ENCODE measurements around the gene HTRA3. TPM values are rescaled to one million over a fixed set of nuclear protein-coding genes. Genes with fewer than 3 reads are reported as not detected.

HTRA3 gene
- total and polyA plus RNA-seq, 2 donors: 1.5 to 2.1 TPM

DNA sequence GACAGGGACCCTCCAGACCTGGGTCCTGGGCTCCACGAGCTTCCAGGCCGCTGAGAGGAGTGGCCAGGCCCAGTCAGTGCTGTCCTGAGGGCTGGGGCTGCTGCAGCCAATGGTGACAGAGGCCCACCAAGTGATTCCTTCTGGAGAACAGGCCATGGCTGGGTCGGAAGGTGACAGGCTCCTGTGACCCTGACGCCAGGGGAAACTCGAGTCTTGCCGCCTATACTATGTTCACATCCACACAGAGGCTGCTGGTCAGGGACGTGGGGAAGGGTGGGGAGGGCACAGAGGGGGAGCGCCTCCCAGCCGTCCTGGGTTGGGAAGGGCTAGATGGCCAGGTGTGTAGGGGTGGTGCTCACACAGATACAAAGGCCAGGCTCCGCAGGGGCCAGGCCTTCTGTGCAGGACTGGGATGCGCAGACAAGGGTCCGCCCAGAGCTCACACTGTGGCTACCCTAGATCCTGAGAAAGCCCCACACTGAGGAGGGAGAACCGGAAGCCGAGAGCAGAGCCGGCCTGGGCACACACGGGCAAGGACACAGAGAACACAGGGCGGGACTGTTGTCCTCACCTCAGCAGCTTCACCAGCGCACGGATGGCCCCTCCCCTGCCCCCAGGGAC, 81.4 kb downstream of the HTRA3 start:
- no peak for DNase-seq (ENCODE audit: low read depth in 6 of 9, low spot score in 9 of 9)
- H3K4me3 ChIP-seq (ENCODE audit: low read length in 2 of 2): no peak overlapping the region
- no peaks in the 10 kb centered on the region for H3K36me3 ChIP-seq (ENCODE audit: control insufficient read depth in 2 of 2, insufficient read depth in 2 of 2, low read length in 1 of 2)
- H3K27me3 ChIP-seq (ENCODE audit: control insufficient read depth in 2 of 2, insufficient read depth in 1 of 2, low read length in 1 of 2): no peaks in the 10 kb centered on the region
- H3K27ac ChIP-seq (ENCODE audit: low read depth in 1 of 2, low read length in 1 of 2): no peak overlapping the region
- 97% methylated on average over 19 of the region's 19 CpGs for WGBS
- no peaks in the 10 kb centered on the region for H3K9me3 ChIP-seq (ENCODE audit: control insufficient read depth in 2 of 2, insufficient read depth in 1 of 2, low read length in 1 of 2)
- peaks cover 7 to 47% of the 10 kb centered on the region in 2 donors for H3K4me1 ChIP-seq (ENCODE audit: control insufficient read depth in 2 of 2, insufficient read depth in 2 of 2, low read length in 2 of 2)

DNA sequence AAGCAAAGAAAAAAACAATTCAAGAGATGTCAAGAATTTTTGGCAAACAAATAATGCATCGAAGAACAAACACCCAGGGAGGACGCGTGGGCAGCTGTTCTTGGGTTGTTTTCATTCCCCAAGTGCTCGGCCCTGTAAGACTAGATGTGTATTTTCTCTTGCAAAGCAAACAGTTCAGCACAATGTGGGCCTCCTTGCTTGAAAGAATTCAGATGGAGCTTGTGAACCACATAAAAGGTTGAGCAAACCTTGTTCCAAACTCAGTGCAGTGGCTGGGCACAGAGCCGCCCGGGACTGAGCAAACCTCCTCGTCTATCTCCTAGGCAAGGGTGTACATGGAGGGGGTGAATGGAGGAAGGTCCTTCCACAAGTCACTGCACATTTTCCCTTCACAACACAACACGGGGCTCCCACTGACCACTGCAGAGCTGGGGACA, 82.4 kb downstream of the HTRA3 start:
- no peaks in the 10 kb centered on the region for H3K9me3 ChIP-seq (ENCODE audit: control insufficient read depth in 2 of 2, insufficient read depth in 1 of 2, low read length in 1 of 2)
- no peaks in the 10 kb centered on the region for H3K27me3 ChIP-seq (ENCODE audit: control insufficient read depth in 2 of 2, insufficient read depth in 1 of 2, low read length in 1 of 2)
- peaks cover 7 to 47% of the 10 kb centered on the region in 2 donors for H3K4me1 ChIP-seq (ENCODE audit: control insufficient read depth in 2 of 2, insufficient read depth in 2 of 2, low read length in 2 of 2)
- H3K27ac ChIP-seq (ENCODE audit: low read depth in 1 of 2, low read length in 1 of 2): no peak overlapping the region
- no peaks in the 10 kb centered on the region for H3K36me3 ChIP-seq (ENCODE audit: control insufficient read depth in 2 of 2, insufficient read depth in 2 of 2, low read length in 1 of 2)
- 55% methylated on average over 8 of the region's 8 CpGs for WGBS
- DNase-seq (ENCODE audit: low read depth in 6 of 9, low spot score in 9 of 9): peak in 7 of 9 donors; percentile 13 to 65 (median 22)
- no peak overlapping the region for H3K4me3 ChIP-seq (ENCODE audit: low read length in 2 of 2)

- WGBS: 90% methylated on average over 20 of the region's 20 CpGs
- Histone ChIP-seq H3K36me3 (ENCODE audit: control insufficient read depth in 2 of 2, insufficient read depth in 2 of 2, low read length in 1 of 2) (no peaks in the 10 kb centered on the region), H3K4me3 (ENCODE audit: low read length in 2 of 2) (no peak overlapping the region), H3K4me1 (ENCODE audit: control insufficient read depth in 2 of 2, insufficient read depth in 2 of 2, low read length in 2 of 2) (peaks cover 7 to 48% of the 10 kb centered on the region in 2 donors), H3K27me3 (ENCODE audit: control insufficient read depth in 2 of 2, insufficient read depth in 1 of 2, low read length in 1 of 2) (no peaks in the 10 kb centered on the region), H3K27ac (ENCODE audit: low read depth in 1 of 2, low read length in 1 of 2) (no peak overlapping the region), H3K9me3 (ENCODE audit: control insufficient read depth in 2 of 2, insufficient read depth in 1 of 2, low read length in 1 of 2) (no peaks in the 10 kb centered on the region)
- DNase-seq (ENCODE audit: low read depth in 6 of 9, low spot score in 9 of 9): no peak
Measured at GRCh38 chr4:8352368-8353157, 83.0 kb downstream of the HTRA3 start.

- no peak overlapping the region for H3K27ac ChIP-seq (ENCODE audit: low read depth in 1 of 2, low read length in 1 of 2)
- H3K4me3 ChIP-seq (ENCODE audit: low read length in 2 of 2): no peak overlapping the region
- no peak for DNase-seq (ENCODE audit: low read depth in 6 of 9, low spot score in 9 of 9)
- H3K9me3 ChIP-seq (ENCODE audit: control insufficient read depth in 2 of 2, insufficient read depth in 1 of 2, low read length in 1 of 2): no peaks in the 10 kb centered on the region
- no peaks in the 10 kb centered on the region for H3K36me3 ChIP-seq (ENCODE audit: control insufficient read depth in 2 of 2, insufficient read depth in 2 of 2, low read length in 1 of 2)
- H3K4me1 ChIP-seq (ENCODE audit: control insufficient read depth in 2 of 2, insufficient read depth in 2 of 2, low read length in 2 of 2): peaks cover 7 to 43% of the 10 kb centered on the region in 2 donors
- no peaks in the 10 kb centered on the region for H3K27me3 ChIP-seq (ENCODE audit: control insufficient read depth in 2 of 2, insufficient read depth in 1 of 2, low read length in 1 of 2)
- whole genome bisulfite sequencing: 95% methylated on average over 9 of the region's 9 CpGs
Measured at GRCh38 chr4:8353158-8353669, 83.7 kb downstream of the HTRA3 start.

DNA sequence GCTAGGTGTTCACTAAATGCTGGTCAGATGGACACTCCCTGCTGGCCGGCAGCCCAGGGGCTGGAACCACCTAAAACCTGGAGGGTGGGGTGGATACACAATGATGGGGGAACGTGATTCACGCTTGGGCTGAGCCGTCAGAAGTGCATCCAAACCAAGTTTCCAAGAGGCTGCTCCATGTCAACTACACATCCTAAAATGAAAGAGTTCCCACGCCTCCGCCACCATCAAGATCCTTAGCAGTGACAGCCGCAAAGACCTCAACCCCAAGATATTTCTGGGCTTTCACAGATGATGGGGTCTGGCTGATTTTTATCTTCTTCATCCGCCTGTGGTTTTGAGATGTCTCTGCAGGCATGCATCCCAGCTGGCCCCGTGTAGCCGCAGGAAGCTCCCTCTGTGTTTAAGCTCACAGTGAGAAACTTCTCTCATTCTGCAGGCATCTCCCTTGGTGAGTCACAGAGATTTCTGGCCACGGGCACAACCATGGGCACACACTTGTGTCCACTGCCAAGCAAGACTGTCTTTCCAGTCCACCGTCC, 84.4 kb downstream of the HTRA3 start:
- DNase-seq (ENCODE audit: low read depth in 6 of 9, low spot score in 9 of 9): peak in 1 of 9 donors; percentile 20
- 53% methylated on average over 12 of the region's 12 CpGs for WGBS
- H3K4me1 ChIP-seq (ENCODE audit: control insufficient read depth in 2 of 2, insufficient read depth in 2 of 2, low read length in 2 of 2): peaks cover 7 to 41% of the 10 kb centered on the region in 2 donors

DNA sequence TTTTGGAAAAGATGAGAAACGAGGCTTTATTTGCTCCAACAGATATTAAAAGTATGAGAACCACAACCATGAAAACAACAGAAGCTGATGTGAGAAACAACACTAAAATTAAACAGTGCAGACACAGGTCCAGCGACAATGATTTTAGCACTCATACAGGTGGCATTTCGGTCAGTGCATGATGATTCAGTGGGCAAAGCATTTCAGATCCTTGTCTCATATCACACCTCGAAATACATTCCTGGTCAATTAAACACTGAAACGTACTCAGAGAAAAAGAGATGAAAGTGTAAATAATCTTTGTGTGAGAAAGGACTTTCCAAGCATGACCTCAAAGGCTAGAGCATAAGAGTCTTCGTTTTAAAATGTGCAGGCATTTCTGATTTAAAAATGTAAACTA, 85.8 kb downstream of the HTRA3 start:
- no peaks in the 10 kb centered on the region for H3K27me3 ChIP-seq (ENCODE audit: control insufficient read depth in 2 of 2, insufficient read depth in 1 of 2, low read length in 1 of 2)
- H3K4me1 ChIP-seq (ENCODE audit: control insufficient read depth in 2 of 2, insufficient read depth in 2 of 2, low read length in 2 of 2): peaks cover 7 to 41% of the 10 kb centered on the region in 2 donors
- H3K9me3 ChIP-seq (ENCODE audit: control insufficient read depth in 2 of 2, insufficient read depth in 1 of 2, low read length in 1 of 2): no peaks in the 10 kb centered on the region
- WGBS: 94% methylated on average over 6 of the region's 6 CpGs
- no peaks in the 10 kb centered on the region for H3K36me3 ChIP-seq (ENCODE audit: control insufficient read depth in 2 of 2, insufficient read depth in 2 of 2, low read length in 1 of 2)
- H3K4me3 ChIP-seq (ENCODE audit: low read length in 2 of 2): no peak overlapping the region
- H3K27ac ChIP-seq (ENCODE audit: low read depth in 1 of 2, low read length in 1 of 2): no peak overlapping the region
- DNase-seq (ENCODE audit: low read depth in 6 of 9, low spot score in 9 of 9): no peak

More for the DNA sequence above, 84.4 kb downstream of the HTRA3 start:
- Histone ChIP-seq H3K4me3 (ENCODE audit: low read length in 2 of 2) (no peak overlapping the region), H3K27ac (ENCODE audit: low read depth in 1 of 2, low read length in 1 of 2) (no peak overlapping the region), H3K9me3 (ENCODE audit: control insufficient read depth in 2 of 2, insufficient read depth in 1 of 2, low read length in 1 of 2) (no peaks in the 10 kb centered on the region), H3K36me3 (ENCODE audit: control insufficient read depth in 2 of 2, insufficient read depth in 2 of 2, low read length in 1 of 2) (no peaks in the 10 kb centered on the region), H3K27me3 (ENCODE audit: control insufficient read depth in 2 of 2, insufficient read depth in 1 of 2, low read length in 1 of 2) (no peaks in the 10 kb centered on the region)

GRCh38 chr4:8355864-8356565, 86.5 kb downstream of the HTRA3 start:
- DNase-seq (ENCODE audit: low read depth in 6 of 9, low spot score in 9 of 9): no peak
- no peaks in the 10 kb centered on the region for H3K9me3 ChIP-seq (ENCODE audit: control insufficient read depth in 2 of 2, insufficient read depth in 1 of 2, low read length in 1 of 2)
- WGBS: 94% methylated on average over 8 of the region's 8 CpGs
- no peak overlapping the region for H3K27ac ChIP-seq (ENCODE audit: low read depth in 1 of 2, low read length in 1 of 2)
- H3K27me3 ChIP-seq (ENCODE audit: control insufficient read depth in 2 of 2, insufficient read depth in 1 of 2, low read length in 1 of 2): no peaks in the 10 kb centered on the region
- H3K36me3 ChIP-seq (ENCODE audit: control insufficient read depth in 2 of 2, insufficient read depth in 2 of 2, low read length in 1 of 2): no peaks in the 10 kb centered on the region
- peaks cover 7 to 35% of the 10 kb centered on the region in 2 donors for H3K4me1 ChIP-seq (ENCODE audit: control insufficient read depth in 2 of 2, insufficient read depth in 2 of 2, low read length in 2 of 2)
- H3K4me3 ChIP-seq (ENCODE audit: low read length in 2 of 2): no peak overlapping the region

Measured in thymus (tissue), 11 donors.